Measurements from ENCODE around the gene PRMT9.

Gene PRMT9

GRCh38 chr4:147678796-147679549, 5.0 kb downstream of the PRMT9 start:
- DNase-seq = no peak

GRCh38 chr4:147678106-147678505, 5.9 kb downstream of the PRMT9 start:
- DNase-seq = no peak

- no peak for DNase-seq
Measured at GRCh38 chr4:147674496-147674895, 9.5 kb downstream of the PRMT9 start.

GRCh38 chr4:147674073-147674472, 9.9 kb downstream of the PRMT9 start:
- DNase-seq = no peak

GRCh38 chr4:147658501-147658900, 25.5 kb downstream of the PRMT9 start:
- no peak for DNase-seq

- DNase-seq = no peak
Measured at GRCh38 chr4:147655639-147656038, 28.3 kb downstream of the PRMT9 start.

GRCh38 chr4:147651563-147651962, 32.4 kb downstream of the PRMT9 start:
- DNase-seq = no peak

GRCh38 chr4:147648656-147649055, 35.3 kb downstream of the PRMT9 start:
- DNase-seq = no peak

GRCh38 chr4:147645099-147645498, 38.9 kb downstream of the PRMT9 start:
- no peak for DNase-seq

GRCh38 chr4:147644471-147644870, 39.5 kb downstream of the PRMT9 start:
- no peak for DNase-seq

GRCh38 chr4:147643616-147644015, 40.3 kb downstream of the PRMT9 start:
- no peak for DNase-seq

- no peak for DNase-seq
Measured at GRCh38 chr4:147640331-147640730, 43.6 kb downstream of the PRMT9 start.

GRCh38 chr4:147639388-147639787, 44.6 kb downstream of the PRMT9 start:
- DNase-seq = no peak

- no peak for DNase-seq
Measured at GRCh38 chr4:147638942-147639341, 45.0 kb downstream of the PRMT9 start.

- DNase-seq = no peak
Measured at GRCh38 chr4:147638365-147638764, 45.6 kb downstream of the PRMT9 start.

GRCh38 chr4:147635348-147635747, 48.6 kb downstream of the PRMT9 start:
- DNase-seq = no peak

- no peak for DNase-seq
Measured at GRCh38 chr4:147633643-147634042, 50.3 kb downstream of the PRMT9 start.

GRCh38 chr4:147633113-147633512, 50.9 kb downstream of the PRMT9 start:
- DNase-seq = no peak

GRCh38 chr4:147629783-147630730, 53.9 kb downstream of the PRMT9 start:
- no peak for DNase-seq

- DNase-seq = no peak
Measured at GRCh38 chr4:147628415-147628814, 55.5 kb downstream of the PRMT9 start.

GRCh38 chr4:147626903-147627302, 57.1 kb downstream of the PRMT9 start:
- no peak for DNase-seq

- DNase-seq = no peak
Measured at GRCh38 chr4:147625733-147626132, 58.2 kb downstream of the PRMT9 start.

GRCh38 chr4:147620315-147620714, 63.6 kb downstream of the PRMT9 start:
- DNase-seq = no peak
